Measurements from ENCODE around the gene RARB. TPM values are rescaled to one million over a fixed set of nuclear protein-coding genes. Genes with fewer than 3 reads are reported as not detected.

The RARB gene
- total RNA-seq, 2 donors from 2014 or later = 15.2 to 22.8 TPM

DNA sequence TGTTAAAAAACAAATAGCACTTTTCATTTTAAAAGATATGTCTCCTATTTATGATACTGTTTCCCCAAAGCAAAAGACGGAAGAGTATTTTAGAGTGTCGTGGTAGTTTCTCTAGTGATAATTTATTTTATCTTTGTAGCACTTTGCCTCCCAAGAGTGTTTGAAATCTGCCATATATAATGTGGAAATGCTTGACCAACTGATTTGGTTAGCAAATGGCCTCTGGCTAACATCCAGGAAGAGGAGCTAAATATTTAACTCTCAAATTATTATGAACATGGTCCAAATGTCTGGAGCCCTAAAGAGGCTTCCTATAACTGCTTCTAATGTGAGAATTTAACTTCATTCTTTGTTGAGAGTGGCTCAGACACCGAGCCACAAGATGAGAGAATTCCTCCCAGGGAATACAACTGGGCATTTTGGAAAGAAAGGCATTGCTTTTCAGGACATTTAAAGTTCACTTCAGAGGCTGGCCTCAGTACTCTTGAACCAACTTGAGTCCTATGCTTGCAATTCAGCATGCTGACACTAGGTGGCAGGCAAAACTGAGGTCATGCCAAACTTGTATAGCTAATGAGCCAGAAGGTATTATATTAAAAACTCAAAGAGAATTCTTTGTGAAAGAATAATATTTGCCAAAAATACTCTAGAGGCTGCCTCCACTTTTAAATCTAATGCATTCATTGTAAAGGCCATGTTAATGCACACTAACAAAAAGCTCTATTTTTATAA is 104.5 kb downstream of the RARB start:
- no peaks in the 10 kb centered on the region for H3K27me3 ChIP-seq
- H3K36me3 ChIP-seq = no peaks in the 10 kb centered on the region
- H3K4me1 ChIP-seq = peaks cover 0 to 16% of the 10 kb centered on the region in 2 donors
- H3K4me3 ChIP-seq = no peak overlapping the region
- TF ChIP-seq, protein P1, sequence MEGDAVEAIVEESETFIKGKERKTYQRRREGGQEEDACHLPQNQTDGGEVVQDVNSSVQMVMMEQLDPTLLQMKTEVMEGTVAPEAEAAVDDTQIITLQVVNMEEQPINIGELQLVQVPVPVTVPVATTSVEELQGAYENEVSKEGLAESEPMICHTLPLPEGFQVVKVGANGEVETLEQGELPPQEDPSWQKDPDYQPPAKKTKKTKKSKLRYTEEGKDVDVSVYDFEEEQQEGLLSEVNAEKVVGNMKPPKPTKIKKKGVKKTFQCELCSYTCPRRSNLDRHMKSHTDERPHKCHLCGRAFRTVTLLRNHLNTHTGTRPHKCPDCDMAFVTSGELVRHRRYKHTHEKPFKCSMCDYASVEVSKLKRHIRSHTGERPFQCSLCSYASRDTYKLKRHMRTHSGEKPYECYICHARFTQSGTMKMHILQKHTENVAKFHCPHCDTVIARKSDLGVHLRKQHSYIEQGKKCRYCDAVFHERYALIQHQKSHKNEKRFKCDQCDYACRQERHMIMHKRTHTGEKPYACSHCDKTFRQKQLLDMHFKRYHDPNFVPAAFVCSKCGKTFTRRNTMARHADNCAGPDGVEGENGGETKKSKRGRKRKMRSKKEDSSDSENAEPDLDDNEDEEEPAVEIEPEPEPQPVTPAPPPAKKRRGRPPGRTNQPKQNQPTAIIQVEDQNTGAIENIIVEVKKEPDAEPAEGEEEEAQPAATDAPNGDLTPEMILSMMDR (IDR thresholded peaks at IDR 0.05) = peak in 1 of 2 donors; percentile 32
- no peak for DNase-seq (ENCODE audit: low spot score)
- peaks cover 0 to 6% of the 10 kb centered on the region in 2 donors for H3K9me3 ChIP-seq
- H3K27ac ChIP-seq = no peak overlapping the region

DNA sequence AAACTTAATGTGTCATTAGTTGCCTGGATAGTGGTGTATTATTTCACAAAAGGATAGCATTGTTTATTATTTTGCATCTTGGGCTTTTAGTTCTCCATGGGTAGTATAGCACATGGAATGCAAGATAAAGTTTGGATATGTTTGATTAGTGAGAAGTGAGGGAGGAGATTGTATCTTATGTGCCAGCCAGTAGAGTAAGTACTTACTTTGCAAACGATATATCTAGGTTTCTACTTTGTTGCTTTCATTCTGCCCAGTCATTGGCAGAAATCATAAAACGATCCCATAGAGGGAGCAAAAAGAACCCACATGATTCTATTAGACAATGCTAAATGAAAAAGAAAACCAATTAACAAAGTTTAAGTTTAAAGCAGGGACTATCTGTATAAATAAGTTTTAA is 105.3 kb downstream of the RARB start:
- H3K4me3 ChIP-seq = no peak overlapping the region
- no peak for DNase-seq (ENCODE audit: low spot score)
- H3K9me3 ChIP-seq = peaks cover 0 to 6% of the 10 kb centered on the region in 2 donors
- TF ChIP-seq, protein P1 (IDR thresholded peaks at IDR 0.05) = no peak
- H3K4me1 ChIP-seq = peaks cover 0 to 10% of the 10 kb centered on the region in 2 donors
- no peaks in the 10 kb centered on the region for H3K27me3 ChIP-seq
- H3K36me3 ChIP-seq = no peaks in the 10 kb centered on the region
- no peak overlapping the region for H3K27ac ChIP-seq

DNA sequence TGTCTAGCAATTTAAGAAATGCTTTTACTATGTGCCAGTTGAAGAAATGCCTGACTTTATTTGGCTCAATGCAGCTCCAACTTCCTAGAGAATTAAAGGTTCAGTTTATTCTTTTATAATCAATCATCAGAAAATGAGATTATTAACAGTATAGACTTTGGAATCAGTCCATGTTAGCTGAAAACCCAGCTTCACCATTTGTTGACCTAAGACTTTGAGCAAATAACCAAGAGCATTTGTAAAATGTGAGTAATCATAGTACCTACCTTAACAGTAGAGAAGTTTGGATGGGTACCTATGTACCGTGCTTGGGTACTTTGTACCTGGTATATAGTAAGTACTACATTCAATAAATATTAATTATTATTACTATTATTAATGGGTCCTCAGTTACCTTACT is 105.9 kb downstream of the RARB start:
- H3K4me1 ChIP-seq = peaks cover 0 to 10% of the 10 kb centered on the region in 2 donors
- TF ChIP-seq, protein P1 (IDR thresholded peaks at IDR 0.05) = no peak
- no peak overlapping the region for H3K4me3 ChIP-seq
- DNase-seq (ENCODE audit: low spot score) = no peak
- peaks cover 0 to 6% of the 10 kb centered on the region in 2 donors for H3K9me3 ChIP-seq
- no peaks in the 10 kb centered on the region for H3K36me3 ChIP-seq
- no peak overlapping the region for H3K27ac ChIP-seq
- H3K27me3 ChIP-seq = no peaks in the 10 kb centered on the region

DNA sequence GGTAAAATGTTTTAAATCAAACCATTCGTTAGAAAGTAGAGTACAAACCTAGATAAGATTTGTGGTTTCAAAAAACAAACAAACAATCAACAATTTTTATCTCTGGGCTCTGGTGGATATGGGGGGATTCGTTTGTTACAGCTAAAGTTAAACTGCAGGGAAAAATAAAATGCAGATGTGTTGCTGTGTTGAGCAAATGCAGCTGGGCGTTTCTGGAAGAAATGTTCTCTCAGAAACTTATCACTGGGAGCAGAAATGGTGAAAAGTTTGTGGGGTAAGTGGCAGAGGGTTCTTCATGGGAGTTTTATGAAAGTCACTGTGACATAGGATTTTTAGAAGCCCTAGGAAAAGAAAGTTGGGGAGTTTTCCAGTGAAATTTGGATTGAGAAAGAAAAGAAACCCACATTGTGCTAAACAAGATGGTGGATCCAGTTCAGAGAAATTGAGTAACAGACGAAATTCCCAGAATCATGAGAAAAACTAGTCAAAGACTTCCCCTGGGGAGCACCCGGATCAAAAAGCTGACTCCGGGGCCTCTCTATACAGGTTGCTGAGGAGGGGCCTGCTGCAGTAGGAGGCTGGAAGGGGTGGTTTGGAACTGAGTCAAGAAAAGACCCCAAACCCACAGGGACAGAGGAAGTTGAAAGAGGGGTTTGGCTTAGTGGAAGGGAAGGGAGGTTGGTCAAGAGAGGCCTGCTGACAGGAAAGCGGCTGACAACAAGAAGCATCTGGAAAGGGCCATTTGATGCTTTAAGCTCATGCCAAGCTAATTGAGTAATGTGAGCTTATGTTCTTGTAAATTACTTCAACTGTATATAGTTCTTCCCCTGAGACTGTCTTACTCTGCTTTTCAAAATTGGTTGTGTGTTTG is 108.7 kb downstream of the RARB start:
- Histone ChIP-seq H3K4me3 (no peak overlapping the region), H3K36me3 (no peaks in the 10 kb centered on the region), H3K27me3 (no peaks in the 10 kb centered on the region), H3K9me3 (peaks cover 0 to 6% of the 10 kb centered on the region in 2 donors), H3K4me1 (peaks cover 0 to 21% of the 10 kb centered on the region in 2 donors), H3K27ac (peak overlapping the region in 1 of 2 donors; percentile 33)
- TF ChIP-seq, protein P1 (IDR thresholded peaks at IDR 0.05) = no peak
- no peak for DNase-seq (ENCODE audit: low spot score)

GRCh38 chr3:25537516-25537915 is 109.5 kb downstream of the RARB start:
- H3K9me3 ChIP-seq = peaks cover 0 to 4% of the 10 kb centered on the region in 2 donors
- no peaks in the 10 kb centered on the region for H3K36me3 ChIP-seq
- H3K4me1 ChIP-seq = peaks cover 0 to 25% of the 10 kb centered on the region in 2 donors
- TF ChIP-seq, protein P1 (IDR thresholded peaks at IDR 0.05) = no peak
- H3K27me3 ChIP-seq = no peaks in the 10 kb centered on the region
- no peak for DNase-seq (ENCODE audit: low spot score)
- H3K4me3 ChIP-seq = no peak overlapping the region
- peak overlapping the region in 1 of 2 donors; percentile 33 for H3K27ac ChIP-seq
